Measurements from ENCODE around the gene CPLX4.

CPLX4 gene

DNA sequence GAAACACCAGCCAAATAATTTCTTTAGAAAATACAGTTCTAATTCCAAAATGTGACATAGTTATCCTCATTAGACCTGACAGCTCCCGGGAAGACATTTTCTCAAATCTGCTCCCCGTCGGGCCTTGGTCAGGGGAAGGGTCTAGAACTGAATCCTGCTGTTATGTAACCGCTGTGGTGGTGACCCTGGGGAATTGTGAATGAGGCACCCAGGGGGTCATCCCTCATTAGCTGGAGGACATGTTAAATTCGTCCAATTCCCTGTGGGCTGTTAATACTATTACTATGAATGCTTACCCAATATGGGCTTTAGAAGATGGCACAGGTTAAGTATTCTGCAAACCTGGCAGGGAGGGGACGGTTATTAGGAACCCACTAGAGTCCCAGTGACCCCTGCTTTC, 11.8 kb downstream of the CPLX4 start:
- no peak for DNase-seq

GRCh38 chr18:59305295-59305694, 13.2 kb downstream of the CPLX4 start:
- DNase-seq, result no peak

GRCh38 chr18:59303656-59304195, 14.7 kb downstream of the CPLX4 start:
- no peak for DNase-seq

GRCh38 chr18:59303006-59303405, 15.4 kb downstream of the CPLX4 start:
- DNase-seq, result no peak

GRCh38 chr18:59301929-59302328, 16.5 kb downstream of the CPLX4 start:
- no peak for DNase-seq

DNA sequence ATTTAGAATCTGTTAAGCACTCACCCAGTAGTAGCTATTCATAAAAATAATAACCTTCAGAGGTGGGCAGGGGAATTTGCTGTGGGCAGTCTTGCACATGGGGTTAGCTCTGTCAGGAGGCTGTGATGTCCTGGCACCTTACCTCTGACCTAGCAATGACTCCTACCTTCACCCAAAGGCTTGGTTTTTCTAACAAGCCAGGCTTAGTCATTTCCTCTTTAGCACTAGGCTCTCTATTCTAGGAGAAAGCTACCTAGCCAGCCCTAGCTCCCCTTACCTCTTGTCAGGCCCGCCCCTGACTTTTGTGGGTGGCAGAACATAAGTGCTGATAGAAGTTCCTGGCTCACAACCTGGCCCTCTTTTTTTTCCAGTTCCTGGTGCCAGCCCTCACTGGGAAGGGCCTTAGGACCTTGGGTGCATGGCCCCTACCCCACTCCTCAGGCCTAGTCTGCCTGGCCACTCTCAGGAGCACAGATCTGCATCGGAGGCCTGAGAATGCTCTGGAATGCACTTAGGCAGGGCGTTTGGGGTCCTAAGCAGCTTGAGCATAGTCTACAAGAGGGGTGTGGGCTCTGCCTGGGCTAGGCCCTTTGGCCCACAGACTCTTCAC, 17.7 kb downstream of the CPLX4 start:
- no peak for DNase-seq

DNA sequence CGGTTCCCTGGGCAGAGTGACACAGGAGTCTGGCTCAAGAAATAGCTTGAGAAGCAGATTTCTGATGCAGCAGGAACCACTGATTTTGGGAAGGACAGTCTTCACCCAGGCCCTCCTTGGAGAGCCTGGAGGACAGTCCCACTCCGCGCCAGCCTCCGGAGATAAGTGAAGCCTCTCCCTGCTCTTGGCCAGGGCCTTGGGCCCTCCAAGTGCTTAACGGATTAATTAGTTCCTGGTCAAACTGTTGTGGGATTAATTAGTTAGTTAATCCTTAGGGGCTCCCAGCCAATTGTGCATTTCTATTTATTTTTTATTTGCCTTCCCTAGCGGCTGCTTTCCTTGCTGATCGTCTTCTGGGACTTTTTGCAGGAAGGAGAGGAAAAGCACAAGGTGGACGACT, 19.6 kb downstream of the CPLX4 start:
- no peak for DNase-seq

DNA sequence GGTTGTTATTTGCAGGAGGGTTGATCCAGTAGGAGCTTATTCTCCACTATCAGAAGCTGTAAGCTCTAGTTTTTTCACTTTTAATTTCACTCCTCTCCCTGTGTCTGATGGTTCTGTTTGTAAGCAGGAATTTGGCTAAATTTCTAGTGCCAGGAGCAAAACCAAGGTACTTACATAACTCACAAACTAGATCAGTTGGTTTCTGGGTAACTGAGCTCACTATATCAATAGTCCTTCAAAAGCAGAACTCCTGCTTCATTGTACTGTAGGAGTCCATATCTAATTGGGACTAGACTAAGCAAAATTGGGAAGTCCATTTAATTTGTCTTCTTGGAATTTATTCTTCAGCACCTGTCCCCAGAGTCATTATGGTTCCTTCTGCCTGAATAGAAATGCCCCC, 25.1 kb downstream of the CPLX4 start:
- DNase-seq, result no peak

DNA sequence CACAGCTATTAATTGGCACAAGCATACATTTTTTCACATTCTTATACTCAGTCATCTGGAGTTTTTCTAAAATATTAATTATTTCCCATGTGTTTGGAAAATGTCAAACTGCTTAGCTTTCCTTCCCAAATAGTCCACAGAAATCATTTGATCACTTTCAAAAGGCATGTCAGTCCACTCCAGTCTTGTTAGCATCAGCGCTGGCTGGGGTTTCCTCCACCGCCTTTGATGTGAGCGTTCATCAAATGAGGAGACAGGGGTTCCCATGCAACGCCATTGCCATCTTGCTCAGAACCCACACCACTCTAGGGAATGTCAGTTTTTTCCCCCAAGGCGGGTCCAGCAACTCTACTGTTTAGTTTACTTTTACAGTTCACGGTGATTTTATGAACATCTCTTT, 32.1 kb downstream of the CPLX4 start:
- DNase-seq, result no peak

GRCh38 chr18:59282341-59282740, 36.1 kb downstream of the CPLX4 start:
- no peak for DNase-seq

- DNase-seq, result no peak
Measured at GRCh38 chr18:59279722-59280121, 38.7 kb downstream of the CPLX4 start.

DNA sequence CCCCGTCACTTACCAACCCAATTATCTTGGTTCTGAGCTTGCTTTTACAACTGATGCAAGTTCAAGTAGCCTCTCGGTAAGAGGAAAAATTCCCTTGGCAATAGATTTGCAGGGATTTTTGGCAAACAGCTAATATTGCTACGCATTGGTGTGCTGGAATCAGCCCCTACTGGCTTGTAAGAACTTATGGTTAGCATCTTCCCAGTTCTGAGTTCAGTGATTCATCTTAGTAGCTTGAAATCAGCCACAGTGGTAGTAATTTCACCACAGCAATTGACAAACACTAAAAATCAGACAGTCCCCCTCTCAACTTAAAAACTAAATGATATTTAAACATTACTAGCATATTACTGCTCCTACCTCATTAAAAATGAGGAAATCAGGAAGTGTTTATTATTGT, 39.3 kb downstream of the CPLX4 start:
- no peak for DNase-seq

GRCh38 chr18:59278793-59279192, 39.7 kb downstream of the CPLX4 start:
- no peak for DNase-seq

DNA sequence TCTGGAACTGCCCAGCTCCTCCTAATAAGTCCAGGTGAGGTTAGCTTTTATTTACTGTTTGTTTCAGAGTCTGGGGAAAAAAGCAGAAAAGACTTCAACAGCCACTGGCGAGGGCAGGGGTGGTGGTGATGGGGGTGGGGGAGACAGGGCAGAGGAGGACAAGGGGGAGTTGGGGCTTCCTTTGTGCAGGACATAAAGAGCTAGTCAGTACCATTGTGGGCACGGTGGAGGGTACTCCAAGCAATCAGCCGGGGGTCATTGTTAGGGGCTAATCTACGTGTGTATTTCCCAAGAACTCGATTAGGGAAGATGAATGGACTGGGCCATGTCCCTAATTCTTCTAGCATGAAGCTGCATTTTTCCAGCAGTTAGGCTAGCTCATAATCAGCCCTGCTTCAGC, 42.4 kb downstream of the CPLX4 start:
- DNase-seq, result no peak

DNA sequence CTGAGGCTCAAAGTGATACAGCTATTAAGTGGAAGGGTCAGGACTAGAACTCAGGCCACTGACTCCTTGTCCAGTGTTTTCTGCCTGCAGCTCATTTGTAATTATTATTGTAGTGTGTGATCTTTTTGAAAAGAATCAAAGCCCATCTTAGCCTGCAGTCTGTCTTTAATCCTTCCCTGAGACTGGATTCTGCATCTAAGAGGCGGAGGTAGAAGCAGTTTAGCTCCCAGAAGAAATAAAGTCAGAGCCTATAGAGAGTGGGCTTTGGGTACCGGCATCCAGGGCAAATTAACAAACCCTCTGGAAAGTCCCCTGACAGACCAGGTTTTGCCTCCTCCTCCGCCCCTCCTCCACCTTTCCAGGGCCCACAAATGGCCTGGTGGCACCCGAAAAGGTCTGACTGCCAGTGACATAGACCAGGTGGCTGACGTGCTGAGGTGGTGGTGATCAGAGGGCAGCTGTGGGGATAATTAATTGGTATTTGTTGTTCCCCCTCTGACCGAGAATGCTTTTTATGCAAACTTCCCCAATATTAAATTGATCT, 43.0 kb downstream of the CPLX4 start:
- no peak for DNase-seq

DNA sequence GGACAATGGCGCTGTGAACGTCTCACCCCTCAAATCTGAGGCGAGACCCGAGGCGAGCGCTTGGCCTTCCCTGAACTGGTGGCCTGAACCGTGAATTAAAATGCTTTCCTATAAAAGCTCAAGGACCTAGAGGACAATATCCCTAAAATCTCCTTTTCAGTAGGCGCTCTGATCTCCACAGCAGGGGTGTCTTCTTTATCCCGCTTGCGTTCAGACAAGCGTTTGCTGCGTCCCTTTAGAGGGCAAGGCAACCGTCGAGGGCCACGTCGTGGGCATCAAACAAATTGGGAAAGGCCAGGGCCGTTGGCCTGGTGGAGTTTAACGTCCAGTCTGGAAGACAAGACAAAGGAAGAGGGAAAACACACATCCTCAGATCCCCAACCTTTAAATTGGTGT, 43.9 kb downstream of the CPLX4 start:
- no peak for DNase-seq

DNA sequence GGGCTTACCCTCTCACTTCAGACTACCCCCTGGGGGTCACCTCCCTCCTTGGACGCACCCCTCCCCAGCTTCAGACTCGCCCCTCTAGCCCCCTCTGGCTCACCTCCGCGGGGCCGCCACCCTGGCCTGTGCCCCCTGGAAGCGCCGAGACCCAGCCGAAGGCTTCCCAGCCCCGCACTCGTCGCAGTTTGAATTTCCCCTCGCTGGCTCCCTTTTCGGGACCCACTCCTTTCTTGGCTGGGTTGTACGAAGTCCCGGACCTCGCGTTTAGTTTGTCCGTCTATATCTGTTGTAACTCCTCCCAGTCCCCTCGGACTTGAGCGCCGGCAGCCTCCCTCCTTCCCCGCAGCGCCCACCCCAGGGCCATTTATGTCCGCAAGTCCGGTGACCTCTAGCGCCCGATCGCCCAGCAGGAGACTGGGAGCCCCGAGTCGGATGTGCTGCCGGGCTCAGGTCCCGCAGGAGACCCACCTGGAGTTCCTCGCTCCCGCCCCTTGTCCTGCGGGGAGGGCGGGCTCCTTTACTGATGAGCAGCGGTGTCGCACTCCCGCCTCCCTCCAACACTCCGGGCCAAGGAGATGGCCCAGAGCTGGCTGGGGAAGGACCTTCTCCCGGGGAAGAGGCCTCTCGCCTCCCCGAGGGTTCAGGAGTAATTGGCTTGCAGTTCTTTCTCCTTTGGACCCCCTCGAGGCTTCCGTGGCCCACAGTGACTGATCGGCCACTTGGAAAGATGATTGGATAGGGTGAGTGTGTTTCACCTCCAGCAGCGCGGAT, 44.5 kb downstream of the CPLX4 start:
- DNase-seq, result no peak

- DNase-seq, result peak; percentile 27
Measured at GRCh38 chr18:59272891-59273758, 45.3 kb downstream of the CPLX4 start, which contains the start of gene RAX. Gene RAX (minus strand): TSS chr18:59273454. CDS start chr18:59273206, 248 bp downstream.

- DNase-seq, result no peak
Measured at GRCh38 chr18:59272221-59272888, 46.1 kb downstream of the CPLX4 start.

DNA sequence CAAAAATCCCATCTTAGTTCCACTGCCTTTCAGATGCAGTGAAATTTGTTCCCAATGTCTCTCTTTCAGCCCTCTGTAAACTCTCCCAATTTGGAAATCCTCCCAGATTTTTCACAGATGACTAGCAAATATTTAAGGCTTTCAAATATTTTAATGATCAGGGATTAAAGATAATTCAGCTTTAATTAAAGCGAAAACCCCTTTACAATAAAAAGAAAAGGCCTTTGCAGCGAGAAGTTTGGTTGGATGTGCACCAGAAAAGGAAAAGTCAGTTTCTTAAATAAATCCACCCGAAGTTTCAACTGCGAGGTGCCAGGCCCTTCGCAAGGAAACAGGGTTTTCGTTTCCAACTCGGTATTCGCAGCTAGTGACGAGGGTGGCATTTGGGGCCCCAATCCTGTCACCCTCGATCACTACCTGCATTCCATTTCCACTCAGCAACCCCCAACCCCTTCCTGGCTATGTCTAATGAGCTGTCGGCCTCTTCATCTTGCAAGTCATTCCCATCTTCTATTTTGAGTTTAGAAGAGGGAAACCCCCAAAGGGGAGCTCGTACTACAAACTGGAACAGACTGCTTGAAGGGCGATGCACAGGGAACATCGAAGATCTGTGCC, 46.7 kb downstream of the CPLX4 start:
- DNase-seq, result no peak

- no peak for DNase-seq
Measured at GRCh38 chr18:59270689-59271257, 47.7 kb downstream of the CPLX4 start.
